GM18858 (cell line): ENCODE measurements around the gene CELSR1.

ENCODE experiments used
- ATAC-seq: cut with Tn5 transposase; IDR thresholded peaks from one replicate; pipeline ENCODE4 v1.9.1; 2021; ENCODE audit not compliant: unreplicated experiment

Gene CELSR1

DNA sequence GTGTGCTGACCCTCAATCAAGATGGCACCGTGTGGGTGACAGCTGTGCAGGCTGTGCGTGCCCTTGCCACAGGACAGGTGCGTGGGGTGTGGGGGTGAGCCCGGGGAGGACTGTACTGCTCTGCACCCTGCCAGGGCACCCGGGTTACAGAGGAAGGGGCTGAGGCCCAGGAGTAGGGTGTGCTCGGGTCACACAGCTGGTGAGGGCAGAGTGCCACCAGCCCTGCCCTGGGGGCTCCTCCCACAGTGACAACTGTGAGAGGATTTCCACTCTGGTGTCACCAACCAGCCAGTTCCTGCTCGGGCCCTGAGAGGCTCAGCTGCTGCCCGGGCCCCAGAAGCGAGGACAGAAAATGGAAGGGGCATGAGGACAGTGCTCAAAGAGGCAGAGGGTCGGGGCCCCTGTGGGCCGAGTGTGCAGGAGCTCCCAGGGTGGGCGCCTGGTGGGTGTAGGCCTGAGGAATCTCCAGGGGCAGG is 181.4 kb downstream of the CELSR1 start:
- no peak for ATAC-seq

GRCh38 chr22:46355369-46355995 is 181.9 kb downstream of the CELSR1 start:
- ATAC-seq, result no peak

GRCh38 chr22:46354993-46355305 is 182.5 kb downstream of the CELSR1 start:
- ATAC-seq, result no peak

DNA sequence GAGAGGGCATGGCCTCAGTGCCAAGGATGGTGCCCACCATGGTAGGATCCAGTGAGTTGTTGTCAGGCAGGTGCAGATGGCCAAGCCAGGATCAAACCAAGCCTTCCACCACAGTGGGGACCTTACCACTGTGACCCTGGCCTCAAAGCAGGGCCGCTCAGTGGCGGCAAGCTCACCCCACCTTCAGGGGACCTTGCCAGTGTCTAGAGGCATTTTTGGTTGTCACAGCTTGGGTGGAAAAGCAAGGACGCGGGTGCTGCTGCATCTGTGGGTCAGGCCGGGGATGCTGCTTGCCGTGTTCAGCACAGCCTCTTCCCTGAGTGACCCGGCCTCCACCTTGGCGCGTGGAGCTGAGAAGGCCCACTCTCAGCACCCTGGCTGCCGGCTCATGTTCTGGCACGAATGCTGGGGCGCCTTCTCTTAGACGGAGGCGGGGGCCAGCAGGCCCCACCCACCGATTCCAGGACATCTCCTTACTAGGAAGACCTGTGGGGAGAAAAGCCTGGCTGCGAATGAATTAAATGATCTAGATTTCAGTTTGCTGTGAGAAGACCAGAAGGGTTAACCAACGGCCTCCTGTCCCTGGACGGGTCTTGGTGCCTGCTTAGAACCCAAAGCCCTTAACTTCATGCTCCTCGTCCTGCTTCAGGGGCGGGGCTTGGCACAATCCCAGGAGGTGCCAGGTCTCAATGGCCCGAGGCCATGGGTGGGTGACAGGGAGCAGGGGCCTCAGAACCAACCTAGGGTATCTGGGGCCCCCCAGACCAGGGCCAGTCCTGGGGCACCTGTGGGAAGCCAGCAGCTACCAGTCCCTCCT is 183.0 kb downstream of the CELSR1 start:
- no peak for ATAC-seq

DNA sequence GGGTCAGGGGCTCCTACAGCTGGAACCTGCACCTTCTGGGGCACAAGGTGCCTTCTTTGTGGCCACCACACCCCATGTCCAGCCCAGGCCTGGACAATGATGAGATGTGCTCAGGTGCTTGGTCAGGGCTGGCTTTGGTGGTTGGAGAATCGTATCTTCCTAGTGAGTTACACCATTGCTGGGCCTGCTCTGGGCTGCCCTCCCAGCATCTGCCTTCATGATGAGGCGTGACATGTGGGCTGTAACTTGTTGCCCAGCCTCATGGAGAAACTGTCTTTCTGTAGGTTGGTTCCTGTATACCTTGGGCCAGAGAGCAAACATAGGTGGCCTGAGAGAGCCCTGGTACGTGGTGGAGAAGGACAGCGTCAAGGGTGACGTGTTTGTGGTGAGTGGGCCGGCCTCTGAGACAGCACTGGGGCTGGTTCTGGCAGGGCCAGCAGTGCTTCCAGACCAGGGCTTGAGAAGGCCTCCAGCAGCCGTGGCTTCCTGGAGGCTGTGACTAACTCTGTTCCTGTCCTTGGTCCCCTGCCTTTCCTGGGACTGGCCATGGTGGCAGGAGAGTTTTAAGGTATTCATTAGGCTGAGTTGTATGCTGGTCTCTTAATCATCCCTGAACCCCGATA is 183.8 kb downstream of the CELSR1 start:
- ATAC-seq, result no peak

GRCh38 chr22:46352691-46353386 is 184.6 kb downstream of the CELSR1 start:
- ATAC-seq, result no peak

GRCh38 chr22:46352276-46352675 is 185.1 kb downstream of the CELSR1 start:
- ATAC-seq, result no peak

- no peak for ATAC-seq
Observed at GRCh38 chr22:46351767-46352166, 185.7 kb downstream of the CELSR1 start.

DNA sequence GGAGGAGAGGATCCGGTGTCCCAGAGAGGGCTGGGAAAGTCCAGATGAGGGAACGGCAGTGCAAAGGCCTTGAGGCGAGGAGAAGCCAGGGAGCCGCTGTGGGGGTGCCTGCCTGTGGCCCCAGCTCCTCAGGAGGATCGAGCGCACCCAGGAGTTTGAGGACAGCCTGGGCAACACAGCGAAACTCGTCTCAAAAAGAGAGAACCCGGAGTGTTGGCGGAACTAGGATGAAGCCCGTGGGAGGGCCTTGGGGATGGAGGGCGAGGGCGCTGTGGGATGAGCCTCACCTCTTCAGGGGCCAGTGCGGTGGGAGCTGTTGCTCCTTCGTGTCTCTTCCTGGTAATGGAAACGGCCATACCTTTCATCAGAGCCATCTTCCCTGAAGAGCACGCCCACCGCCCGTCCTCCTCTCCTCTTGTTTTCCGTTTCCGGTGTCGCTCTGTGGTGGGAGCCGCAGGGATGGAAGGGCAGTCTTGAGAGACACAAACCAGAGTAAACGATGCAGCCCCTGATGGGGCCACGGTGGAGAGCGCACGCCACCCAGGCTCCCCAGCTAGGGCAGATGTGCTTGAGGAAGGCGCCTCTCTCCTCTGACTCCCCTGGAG is 186.2 kb downstream of the CELSR1 start:
- ATAC-seq, result no peak

GRCh38 chr22:46350646-46351045 is 186.8 kb downstream of the CELSR1 start:
- ATAC-seq, result no peak

- ATAC-seq, result no peak
Observed at GRCh38 chr22:46350121-46350520, 187.3 kb downstream of the CELSR1 start.

GRCh38 chr22:46349681-46350080 is 187.7 kb downstream of the CELSR1 start:
- ATAC-seq, result no peak

GRCh38 chr22:46349238-46349637 is 188.2 kb downstream of the CELSR1 start:
- ATAC-seq, result no peak

DNA sequence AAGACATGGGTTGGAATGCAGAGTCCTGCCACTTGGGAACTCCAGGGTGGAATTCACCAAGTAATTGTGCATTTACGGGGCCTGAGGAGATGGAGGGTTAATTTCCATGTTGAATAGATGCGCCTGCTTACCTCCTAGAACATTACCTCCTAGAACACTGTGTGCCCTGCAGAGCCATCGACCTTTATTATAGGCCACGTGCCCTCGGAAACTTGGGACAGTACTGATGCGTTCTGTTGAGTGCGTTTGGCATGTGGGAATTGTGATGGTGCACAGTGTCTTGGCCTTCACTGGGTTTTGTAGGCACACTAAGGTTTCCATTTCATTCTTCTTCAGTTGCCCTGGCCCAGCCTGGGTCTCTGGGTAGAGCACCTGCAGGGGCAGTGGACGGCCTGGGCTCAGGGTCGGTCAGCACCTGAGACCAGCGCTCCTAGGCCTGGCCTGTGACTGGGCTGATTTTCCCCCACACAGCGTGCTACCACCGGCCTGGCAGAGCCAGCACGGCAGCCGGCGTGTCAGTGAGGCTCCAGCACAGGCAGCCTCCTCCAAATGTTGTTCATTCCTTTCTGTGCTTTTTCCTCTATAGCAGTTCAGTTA is 189.2 kb downstream of the CELSR1 start:
- ATAC-seq, result no peak

DNA sequence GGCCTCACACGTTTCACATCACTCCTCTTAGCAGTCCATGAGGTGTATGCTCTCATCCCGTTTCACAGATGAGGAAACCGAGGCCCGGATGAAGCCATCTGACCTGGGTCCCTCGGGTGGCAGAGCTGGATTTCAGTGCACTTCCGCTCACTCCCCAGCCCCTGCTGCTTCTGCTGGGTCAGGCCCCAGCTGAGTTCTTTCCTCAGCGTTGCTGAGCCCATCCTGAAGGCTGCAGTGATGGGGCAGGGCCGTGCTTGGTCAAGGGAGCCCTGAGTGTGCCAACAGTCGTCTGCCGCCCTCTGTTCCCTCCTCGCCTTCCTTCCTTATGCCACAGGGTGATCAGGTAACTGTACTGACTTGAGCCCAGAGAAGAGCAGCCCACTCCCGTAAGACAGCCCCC is 189.8 kb downstream of the CELSR1 start:
- ATAC-seq, result no peak

- no peak for ATAC-seq
Observed at GRCh38 chr22:46346680-46347405, 190.6 kb downstream of the CELSR1 start.

GRCh38 chr22:46340676-46341075 is 196.7 kb downstream of the CELSR1 start:
- no peak for ATAC-seq

DNA sequence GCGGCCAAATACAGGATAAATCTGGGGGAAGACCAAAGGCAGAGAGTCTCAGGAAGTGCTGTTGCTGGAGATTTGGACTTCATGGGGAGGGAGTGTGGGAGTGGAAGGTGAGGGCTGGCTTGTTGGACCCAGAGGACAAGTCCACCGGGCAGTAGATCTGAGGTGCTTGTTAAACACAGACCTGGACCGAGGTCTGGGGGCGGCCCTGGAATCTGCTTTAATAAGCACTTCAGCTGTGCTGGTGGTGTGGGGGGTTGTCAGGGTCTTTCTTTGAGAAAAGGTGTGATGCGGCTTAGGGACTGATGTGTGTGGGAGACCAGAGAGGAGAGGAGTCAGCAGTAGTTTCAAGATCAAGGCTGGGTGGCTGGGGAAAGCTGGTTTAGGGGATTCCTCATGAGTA is 197.5 kb downstream of the CELSR1 start:
- no peak for ATAC-seq

- no peak for ATAC-seq
Observed at GRCh38 chr22:46338636-46339035, 198.8 kb downstream of the CELSR1 start.

DNA sequence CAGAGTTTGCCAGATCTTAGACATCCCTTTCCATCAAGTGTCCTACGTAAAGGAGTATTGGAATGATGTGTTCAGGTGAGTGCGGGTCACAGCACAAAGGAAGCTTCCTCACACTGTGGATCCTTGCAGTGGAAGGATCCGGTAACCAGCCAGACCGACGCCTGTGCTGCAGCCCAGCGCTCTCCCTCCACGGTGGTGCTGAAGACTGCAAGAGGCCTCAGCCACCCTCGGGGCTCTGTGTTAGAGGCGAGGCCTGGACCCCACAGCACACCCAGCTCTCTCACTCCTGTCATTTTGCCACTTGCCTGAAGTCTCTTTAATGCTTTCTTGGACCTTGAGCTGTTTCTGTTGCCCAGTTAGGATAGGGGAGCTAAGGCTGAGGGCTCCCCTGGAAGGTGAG is 199.6 kb downstream of the CELSR1 start:
- ATAC-seq, result no peak
